H9 (cell line): Measurements from ENCODE around the gene XRN1. TPM values are rescaled to one million over a fixed set of nuclear protein-coding genes. Genes with fewer than 3 reads are reported as not detected.

Source experiments
- DNase-seq: peaks from one replicate; pipeline ENCODE4 v3.0.0-alpha.2; 2017
- H2AFZ ChIP-seq: one replicate; pipeline ENCODE4 v1.6.1; 2013; ENCODE audit warnings: mild to moderate bottlenecking, low read length, control low read depth, moderate library complexity
- H2AK5ac ChIP-seq: 2 replicates; pipeline ENCODE4 v1.6.1; 2013; ENCODE audit warnings: low read length, control low read depth, mixed read lengths; ENCODE audit not compliant: insufficient read length
- H2BK120ac ChIP-seq: one replicate; pipeline ENCODE4 v1.6.1; 2013; ENCODE audit warnings: low read depth, mild to moderate bottlenecking, low read length, control low read depth, inconsistent platforms; ENCODE audit not compliant: poor library complexity, severe bottlenecking
- H2BK12ac ChIP-seq: 2 replicates; pipeline ENCODE4 v1.6.1; 2013; ENCODE audit warnings: low read length, control low read depth, mixed read lengths, low read depth; ENCODE audit not compliant: insufficient read length
- H2BK15ac ChIP-seq: 2 replicates; pipeline ENCODE4 v1.6.1; 2013; ENCODE audit warnings: low read depth, low read length, control low read depth
- H2BK20ac ChIP-seq: one replicate; pipeline ENCODE4 v1.6.1; 2013; ENCODE audit warnings: low read depth, mild to moderate bottlenecking, low read length, control low read depth, inconsistent platforms; ENCODE audit not compliant: poor library complexity, severe bottlenecking
- H2BK5ac ChIP-seq: 2 replicates; pipeline ENCODE4 v1.6.1; 2013; ENCODE audit warnings: low read length, control low read depth, mixed read lengths; ENCODE audit not compliant: insufficient read length
- H3K14ac ChIP-seq: 2 replicates; pipeline ENCODE4 v1.6.1; 2013; ENCODE audit warnings: low read length, control low read depth; ENCODE audit not compliant: insufficient read depth
- H3K18ac ChIP-seq: 2 replicates; pipeline ENCODE4 v1.6.1; 2013; ENCODE audit warnings: low read depth, mild to moderate bottlenecking, mixed read lengths, low read length, control low read depth; ENCODE audit not compliant: insufficient read length
- H3K23ac ChIP-seq: 2 replicates; pipeline ENCODE4 v1.6.1; 2013; ENCODE audit warnings: low read length, control low read depth, mixed read lengths, low read depth; ENCODE audit not compliant: insufficient read length
- H3K23me2 ChIP-seq: 2 replicates; pipeline ENCODE4 v1.6.1; 2013; ENCODE audit warnings: low read depth, mild to moderate bottlenecking, mixed read lengths, low read length, control low read depth; ENCODE audit not compliant: insufficient read length, poor library complexity, severe bottlenecking
- H3K27ac ChIP-seq: 2 replicates; pipeline ENCODE4 v1.5.1; 2013; ENCODE audit warnings: low read length, control low read depth, mixed read lengths, low read depth; ENCODE audit not compliant: insufficient read length
- H3K27me3 ChIP-seq: 2 replicates; pipeline ENCODE4 v1.6.1; 2013; ENCODE audit warnings: low read length, control low read depth, inconsistent platforms; ENCODE audit not compliant: insufficient read depth
- H3K4ac ChIP-seq: 2 replicates; pipeline ENCODE4 v1.6.1; 2013; ENCODE audit warnings: low read depth, mild to moderate bottlenecking, control low read depth, inconsistent platforms, low read length, moderate library complexity
- H3K4me1 ChIP-seq: 2 replicates; pipeline ENCODE4 v1.6.1; 2013; ENCODE audit warnings: low read length, control low read depth, inconsistent platforms; ENCODE audit not compliant: insufficient read depth
- H3K4me2 ChIP-seq: 2 replicates; pipeline ENCODE4 v1.6.1; 2013; ENCODE audit warnings: low read length, control low read depth, mixed read lengths; ENCODE audit not compliant: insufficient read length, insufficient read depth
- H3K56ac ChIP-seq: 2 replicates; pipeline ENCODE4 v1.6.1; 2013; ENCODE audit warnings: low read depth, mild to moderate bottlenecking, mixed read lengths, low read length, control low read depth; ENCODE audit not compliant: insufficient read length
- H3K79me1 ChIP-seq: 2 replicates; pipeline ENCODE4 v1.6.1; 2013; ENCODE audit warnings: low read depth, mild to moderate bottlenecking, moderate library complexity, low read length, control low read depth, inconsistent platforms; ENCODE audit not compliant: insufficient read depth, poor library complexity, severe bottlenecking
- H3K79me2 ChIP-seq: 2 replicates; pipeline ENCODE4 v1.6.1; 2013; ENCODE audit warnings: low read length, control low read depth, inconsistent platforms; ENCODE audit not compliant: insufficient read depth
- H3K9ac ChIP-seq: 2 replicates; pipeline ENCODE4 v1.6.1; 2013; ENCODE audit warnings: low read length, control low read depth, mixed read lengths; ENCODE audit not compliant: insufficient read length; ENCODE audit errors: extremely low read depth
- H3K9me3 ChIP-seq: one replicate; pipeline ENCODE4 v1.6.1; 2013; ENCODE audit warnings: low read depth, low read length, inconsistent platforms; ENCODE audit not compliant: control insufficient read depth
- H3T11ph ChIP-seq: one replicate; pipeline ENCODE4 v1.6.1; 2013; ENCODE audit warnings: mild to moderate bottlenecking, low read length, control low read depth, inconsistent platforms
- H4K20me1 ChIP-seq: one replicate; pipeline ENCODE4 v1.6.1; 2013; ENCODE audit not compliant: control insufficient read depth, insufficient read length, insufficient read depth
- H4K5ac ChIP-seq: 2 replicates; pipeline ENCODE4 v1.6.1; 2013; ENCODE audit warnings: low read depth, mild to moderate bottlenecking, mixed read lengths, low read length, control low read depth; ENCODE audit not compliant: insufficient read length
- H4K8ac ChIP-seq: replicated peaks from 2 replicates; pipeline ENCODE4 v1.6.1; 2013; ENCODE audit warnings: low read length, control low read depth, mixed read lengths, low read depth; ENCODE audit not compliant: insufficient read length
- H4K91ac ChIP-seq: 2 replicates; pipeline ENCODE4 v1.6.1; 2013; ENCODE audit warnings: low read depth, mild to moderate bottlenecking, moderate library complexity, mixed read lengths, low read length, control low read depth; ENCODE audit not compliant: insufficient read length
- H3K27ac Mint-ChIP-seq, 3 experiments: 2 replicates in 2 of 3; 3 replicates in 1 of 3; pipeline ENCODE4 v1.8.0; 2020 to 2021; ENCODE audit warnings: mixed read lengths in 3 of 3, mild to moderate bottlenecking in 1 of 3, moderate library complexity in 1 of 3
- H3K27me3 Mint-ChIP-seq: 2 replicates; pipeline ENCODE4 v1.8.0; 2021; ENCODE audit warnings: low read depth, mild to moderate bottlenecking, moderate library complexity, mixed read lengths
- H3K36me3 Mint-ChIP-seq, 3 experiments: 2 replicates in 2 of 3; 3 replicates in 1 of 3; pipeline ENCODE4 v1.8.0; 2020 to 2021; ENCODE audit warnings: low read depth in 3 of 3, mixed read lengths in 3 of 3; ENCODE audit not compliant: insufficient read depth in 1 of 3
- H3K4me1 Mint-ChIP-seq, 2 experiments: 2 replicates each; pipeline ENCODE4 v1.8.0; 2020; ENCODE audit warnings: mixed read lengths in 2 of 2
- H3K4me3 Mint-ChIP-seq, 2 experiments: 2 replicates in 1 of 2; 3 replicates in 1 of 2; pipeline ENCODE4 v1.8.0; 2020 to 2021; ENCODE audit warnings: mild to moderate bottlenecking in 2 of 2, mixed read lengths in 2 of 2, moderate library complexity in 1 of 2
- H3K9me3 Mint-ChIP-seq, 2 experiments: 2 replicates in 1 of 2; 3 replicates in 1 of 2; pipeline ENCODE4 v1.8.0; 2020; ENCODE audit warnings: mild to moderate bottlenecking in 2 of 2, mixed read lengths in 2 of 2, moderate library complexity in 1 of 2
- CTCF ChIP-seq: fragments of 200-600 bp; sonication (generic); conservative IDR thresholded peaks from 3 replicates; pipeline ENCODE4 v1.8.0; 2021; ENCODE audit warnings: antibody characterized with exemption, mild to moderate bottlenecking
- WGBS: extraction: QIAGEN DNeasy Blood & Tissue Kit; methylation state at CpG from one replicate; pipeline ENCODE4 v1.1.7; 2013; ENCODE audit warnings: missing lambda C conversion rate, low lambda C conversion rate, mixed read lengths; ENCODE audit not compliant: insufficient read length; ENCODE audit errors: extremely low coverage; 5-methylcytosine and 5-hydroxymethylcytosine counted together
- total RNA-seq: library from RNA; stranded (reverse); gene quantifications from 2 replicates; pipeline ENCODE4 v1.2.1, GENCODE V29; 2021

The XRN1 gene
- total RNA-seq, 1 experiment from 2014 or later, result 15.0 TPM

- Histone ChIP-seq H3K23ac (no peak overlapping the region), H3K9me3 (peaks cover 19% of the 10 kb centered on the region), H2BK20ac (no peak overlapping the region), H2AK5ac (no peak overlapping the region), H4K8ac (no peak overlapping the region), H2BK12ac (no peak overlapping the region), H3K23me2 (no peaks in the 10 kb centered on the region), H2BK5ac (no peak overlapping the region), H3K27me3 (no peaks in the 10 kb centered on the region), H3K9ac (no peak overlapping the region), H3K4me1 (no peaks in the 10 kb centered on the region), H3K18ac (no peak overlapping the region), H3K79me2 (no peaks in the 10 kb centered on the region), H2BK120ac (no peak overlapping the region), H3T11ph (no peak overlapping the region), H3K27ac (no peak overlapping the region), H4K5ac (no peak overlapping the region), H2AFZ (no peak overlapping the region), H3K4ac (no peak overlapping the region), H3K14ac (no peak overlapping the region), H3K56ac (no peak overlapping the region), H3K4me2 (no peak overlapping the region), H4K20me1 (no peaks in the 10 kb centered on the region), H3K79me1 (no peaks in the 10 kb centered on the region), H2BK15ac (no peak overlapping the region), H4K91ac (no peak overlapping the region)
- Mint-ChIP-seq H3K4me3 (no peak overlapping the region), H3K27ac (no peak overlapping the region), H3K4me1 (no peaks in the 10 kb centered on the region), H3K9me3 (peaks cover 23% of the 10 kb centered on the region in 2 experiments), H3K27me3 (peaks cover 1% of the 10 kb centered on the region; the same call in 1 of the 2 replicates), H3K36me3 (peaks cover 46 to 64% (median 54%) of the 10 kb centered on the region in 3 experiments)
- DNase-seq, result no peak
- no peak for TF ChIP-seq CTCF
- WGBS, result no CpG with 5 or more reads among the region's 4 CpGs
Observed at GRCh38 chr3:142484912-142485435, 37.1 kb upstream of the XRN1 start.
